HCT116 (cell line): ENCODE results near the gene CTBP1. TPM values are rescaled to one million over a fixed set of nuclear protein-coding genes. Genes with fewer than 3 reads are reported as not detected.

Source experiments
- ATAC-seq: fragments of 200-7000 bp; cut with Tn5 transposase; 2 replicates; pipeline ENCODE4 v1.9.1; 2020; ENCODE audit warnings: mild to moderate bottlenecking, moderate library complexity
- BruUV-seq: library from RNA; stranded (reverse); fragments of 400-500 nt; replicated peaks from 2 replicates; lab custom pipeline; 2021; lab: Mats Ljungman, UMichigan
- CTCF ChIA-PET: fragments of 300-600 bp; sonication (Branson Sonifier 250); formaldehyde crosslinking; loops from one replicate; lab custom pipeline; 2021; ENCODE audit warnings: antibody characterized with exemption; lab: Charles Lee
- POLR2A ChIA-PET: fragments of 300-600, 350-600 bp; sonication (Branson Sonifier 250); formaldehyde crosslinking; loops from one replicate; lab custom pipeline; 2021; ENCODE audit warnings: antibody characterized with exemption; lab: Charles Lee
- RAD21 ChIA-PET, 2 experiments: fragments of 300-600 bp; sonication (Branson Sonifier 250); formaldehyde crosslinking; loops; one replicate each; lab custom pipeline; 2023; ENCODE audit warnings: low total read pairs in 2 of 2; ENCODE audit not compliant: uncharacterized antibody in 2 of 2, unreplicated experiment in 2 of 2, low non-redundant PET in 1 of 2; lab: Charles Lee
- DNase-seq: peaks from one replicate; pipeline ENCODE4 v3.0.0-alpha.2; 2010; ENCODE audit warnings: low read depth, low spot score
- H2AFZ ChIP-seq: fragments of 200-600 bp; shearing (Covaris generic), sonication (generic); 2 replicates; pipeline ENCODE4 v1.6.1; 2017; ENCODE audit warnings: low read depth, mixed run types, mixed read lengths, antibody characterized with exemption, low read length; ENCODE audit not compliant: poor library complexity, severe bottlenecking
- H3K27ac ChIP-seq: 2 replicates; pipeline ENCODE4 v1.5.1; 2012; ENCODE audit warnings: low read depth, low read length
- H3K27me3 ChIP-seq: fragments of 200-600 bp; sonication (generic); 2 replicates; pipeline ENCODE4 v1.6.1; 2016; ENCODE audit warnings: mixed run types, low read length, mixed read lengths; ENCODE audit not compliant: insufficient read depth
- H3K36me3 ChIP-seq, 2 experiments: fragments of 200-500 bp in 1 of 2; fragments of 200-600 bp in 1 of 2; sonication (Bioruptor generic) in 1 of 2; sonication (generic) in 1 of 2; 2 replicates each; pipeline versions ENCODE4 v1.5.1 to v1.6.1; 2014 to 2016; ENCODE audit warnings: low read length in 2 of 2, inconsistent platforms in 1 of 2, mixed read lengths in 1 of 2, mixed run types in 1 of 2; ENCODE audit not compliant: insufficient read depth in 2 of 2, control insufficient read depth in 1 of 2
- H3K4me1 ChIP-seq, 2 experiments: fragments of 200-600 bp in 1 of 2; sonication (generic) in 1 of 2; 2 replicates each; pipeline versions ENCODE4 v1.5.1 to v1.6.1; 2012 to 2017; ENCODE audit warnings: low read length in 2 of 2, inconsistent platforms in 1 of 2, mild to moderate bottlenecking in 1 of 2, mixed read lengths in 1 of 2, mixed run types in 1 of 2, moderate library complexity in 1 of 2; ENCODE audit not compliant: insufficient read depth in 2 of 2, control insufficient read depth in 1 of 2
- H3K4me2 ChIP-seq: fragments of 200-600 bp; sonication (generic); 2 replicates; pipeline ENCODE4 v1.6.1; 2017; ENCODE audit warnings: mixed run types, low read length, mixed read lengths
- H3K4me3 ChIP-seq, 2 experiments: fragments of 200-600 bp in 1 of 2; sonication (generic) in 1 of 2; replicated peaks in 1 of 2; 2 replicates each; pipeline ENCODE4 v1.5.1; 2011 to 2016; ENCODE audit warnings: low read length in 2 of 2, control low read depth in 1 of 2, low read depth in 1 of 2, mild to moderate bottlenecking in 1 of 2, mixed read lengths in 1 of 2, mixed run types in 1 of 2
- H3K79me2 ChIP-seq: fragments of 200-600 bp; sonication (generic); 2 replicates; pipeline ENCODE4 v1.6.1; 2017; ENCODE audit warnings: mild to moderate bottlenecking, mixed run types, low read length, moderate library complexity, mixed read lengths; ENCODE audit not compliant: insufficient read depth
- H3K9ac ChIP-seq: fragments of 200-600 bp; sonication (generic); 2 replicates; pipeline ENCODE4 v1.6.1; 2016; ENCODE audit warnings: low read length, mixed read lengths
- H3K9me2 ChIP-seq: fragments of 200-600 bp; sonication (generic), shearing (Covaris generic); 2 replicates; pipeline ENCODE4 v1.6.1; 2017; ENCODE audit warnings: mixed run types, mild to moderate bottlenecking, moderate library complexity; ENCODE audit not compliant: insufficient read depth
- H3K9me3 ChIP-seq, 2 experiments: fragments of 200-500 bp in 1 of 2; fragments of 200-600 bp in 1 of 2; sonication (Bioruptor generic) in 1 of 2; sonication (generic) in 1 of 2; 2 replicates each; pipeline ENCODE4 v1.6.1; 2014 to 2017; ENCODE audit warnings: low read length in 2 of 2, mixed read lengths in 2 of 2, inconsistent platforms in 1 of 2, low read depth in 1 of 2, mild to moderate bottlenecking in 1 of 2, mixed run types in 1 of 2, moderate library complexity in 1 of 2; ENCODE audit not compliant: control insufficient read depth in 1 of 2, insufficient read depth in 1 of 2
- H4K20me1 ChIP-seq: fragments of 200-600 bp; sonication (generic), shearing (Covaris generic); 2 replicates; pipeline ENCODE4 v1.6.1; 2017; ENCODE audit warnings: mixed run types, mild to moderate bottlenecking, moderate library complexity; ENCODE audit not compliant: insufficient read depth
- CBX3 ChIP-seq: IDR thresholded peaks from 2 replicates; pipeline ENCODE4 v1.6.1; 2012; ENCODE audit warnings: low read depth
- ELF1 ChIP-seq: IDR thresholded peaks from 2 replicates; pipeline ENCODE4 v1.6.1; 2012; ENCODE audit warnings: low read depth, borderline replicate concordance
- EZH2 ChIP-seq: fragments of 200-600 bp; sonication (generic); IDR thresholded peaks from 2 replicates; pipeline ENCODE4 v1.6.1; 2017; ENCODE audit warnings: antibody characterized with exemption, mixed run types
- EZH2phosphoT487 ChIP-seq: fragments of 200-600 bp; IDR thresholded peaks from 2 replicates; pipeline ENCODE4 v1.6.1; 2018; ENCODE audit warnings: antibody characterized with exemption, borderline replicate concordance
- FOSL1 ChIP-seq: IDR thresholded peaks from 2 replicates; pipeline ENCODE4 v1.6.1; 2012; ENCODE audit warnings: low read depth
- JUND ChIP-seq: IDR thresholded peaks from 2 replicates; pipeline ENCODE4 v1.6.1; 2012
- RAD21 ChIP-seq: IDR thresholded peaks from 2 replicates; pipeline ENCODE4 v1.6.1; 2012; ENCODE audit warnings: low read depth, mild to moderate bottlenecking
- SIN3A ChIP-seq: IDR thresholded peaks from 2 replicates; pipeline ENCODE4 v1.6.1; 2012; ENCODE audit warnings: low read depth
- SRF ChIP-seq: IDR thresholded peaks from 2 replicates; pipeline ENCODE4 v1.6.1; 2012; ENCODE audit warnings: low read depth
- YY1 ChIP-seq: IDR thresholded peaks from 2 replicates; pipeline ENCODE4 v1.6.1; 2011; ENCODE audit warnings: low read length, low read depth, moderate library complexity, mild to moderate bottlenecking; ENCODE audit not compliant: insufficient replicate concordance; ENCODE audit errors: extremely low read depth
- ZNF274 ChIP-seq: fragments of 200-500 bp; sonication (Bioruptor generic); IDR thresholded peaks from 2 replicates; pipeline ENCODE4 v1.6.1; 2014; ENCODE audit warnings: mild to moderate bottlenecking, low read depth, low read length, inconsistent platforms
- intact Hi-C: fragments of 100-400 bp; cut with micrococcal nuclease; formaldehyde crosslinking; loops from 2 replicates; pipeline ENCODE4 v1.10.0; 2022
- total RNA-seq: library from RNA; stranded (reverse); gene quantifications from one replicate; pipeline ENCODE4 v1.2.1, GENCODE V29; 2021; ENCODE audit not compliant: unreplicated experiment

CTBP1 gene
- total RNA-seq, 1 experiment from 2014 or later = 175 TPM

- no TSS peak for BruUV-seq
- ATAC-seq (no peak), DNase-seq (no peak)
- peaks cover 11 to 20% of the 10 kb centered on the region in 2 experiments for H3K4me1 ChIP-seq
- RAD21 ChIA-PET = no interaction called here
- H3K27me3 ChIP-seq = no peaks in the 10 kb centered on the region
- no peak overlapping the region for H3K9ac ChIP-seq
- no peak overlapping the region for H3K27ac ChIP-seq
- H3K4me2 ChIP-seq = no peak overlapping the region
- H3K79me2 ChIP-seq = peaks cover 93% of the 10 kb centered on the region
- no peak overlapping the region for H3K4me3 ChIP-seq
- H2AFZ ChIP-seq = no peak overlapping the region
- POLR2A ChIA-PET = interaction anchor here (0.6 kb wide), 1 partner anchor 51 kb away, joined by 5 read pairs; no protein-coding TSS in a partner anchor
- TF ChIP-seq SIN3A (no peak), EZH2 (no peak), YY1 (no peak), CBX3 (no peak)
- CTCF ChIA-PET = no interaction called here
- intact Hi-C loops = no loop called here
- H3K9me2 ChIP-seq = no peaks in the 10 kb centered on the region
- no peaks in the 10 kb centered on the region for H3K9me3 ChIP-seq
- H3K36me3 ChIP-seq = peaks cover 3 to 8% of the 10 kb centered on the region in 2 experiments; a peak in 2 of 4 replicates
- no peaks in the 10 kb centered on the region for H4K20me1 ChIP-seq
Observed at GRCh38 chr4:1294424-1294823, 45.5 kb upstream of the CTBP1 start.

- TF ChIP-seq EZH2phosphoT487 (no peak), FOSL1 (no peak), ELF1 (no peak), CBX3 (no peak), EZH2 (no peak), SRF (no peak), JUND (no peak), RAD21 (no peak), ZNF274 (no peak)
- Histone ChIP-seq H3K9ac (no peak overlapping the region), H3K79me2 (peaks cover 88% of the 10 kb centered on the region), H4K20me1 (no peaks in the 10 kb centered on the region), H3K27ac (no peak overlapping the region), H3K4me1 (peaks cover 11 to 21% of the 10 kb centered on the region in 2 experiments), H3K4me3 (no peak overlapping the region), H2AFZ (no peak overlapping the region), H3K9me3 (no peaks in the 10 kb centered on the region), H3K36me3 (peaks cover 3 to 4% of the 10 kb centered on the region in 2 experiments; a peak in 2 of 4 replicates), H3K4me2 (no peak overlapping the region), H3K27me3 (no peaks in the 10 kb centered on the region), H3K9me2 (no peaks in the 10 kb centered on the region)
- no TSS peak for BruUV-seq
- ChIA-PET CTCF (no interaction called here), RAD21 (no interaction called here), POLR2A (interaction anchor here (0.6 kb wide), 1 partner anchor 51 kb away, joined by 5 read pairs; no protein-coding TSS in a partner anchor)
- DNase-seq (no peak), ATAC-seq (no peak)
- intact Hi-C loops = no loop called here
Observed at GRCh38 chr4:1293991-1294390, 45.1 kb upstream of the CTBP1 start.
